Endothelial cell of hepatic sinusoid (primary cell): Measurements from ENCODE around the gene POMT1.
"Not testable (repeated sequence)": the region's sequence is repeated elsewhere in the genome, so short reads cannot be mapped to it uniquely, and the experiment has no call there.

Source experiments
- in situ Hi-C: cut with HindIII; loops from 2 replicates; pipeline ENCODE4 v1.10.0; 2017; ENCODE audit warnings: low sequenced_read_pairs

POMT1 gene

GRCh38 chr9:131545786-131546335 lies 43.1 kb downstream of the POMT1 start:
- in situ Hi-C loops = no loop called here

DNA sequence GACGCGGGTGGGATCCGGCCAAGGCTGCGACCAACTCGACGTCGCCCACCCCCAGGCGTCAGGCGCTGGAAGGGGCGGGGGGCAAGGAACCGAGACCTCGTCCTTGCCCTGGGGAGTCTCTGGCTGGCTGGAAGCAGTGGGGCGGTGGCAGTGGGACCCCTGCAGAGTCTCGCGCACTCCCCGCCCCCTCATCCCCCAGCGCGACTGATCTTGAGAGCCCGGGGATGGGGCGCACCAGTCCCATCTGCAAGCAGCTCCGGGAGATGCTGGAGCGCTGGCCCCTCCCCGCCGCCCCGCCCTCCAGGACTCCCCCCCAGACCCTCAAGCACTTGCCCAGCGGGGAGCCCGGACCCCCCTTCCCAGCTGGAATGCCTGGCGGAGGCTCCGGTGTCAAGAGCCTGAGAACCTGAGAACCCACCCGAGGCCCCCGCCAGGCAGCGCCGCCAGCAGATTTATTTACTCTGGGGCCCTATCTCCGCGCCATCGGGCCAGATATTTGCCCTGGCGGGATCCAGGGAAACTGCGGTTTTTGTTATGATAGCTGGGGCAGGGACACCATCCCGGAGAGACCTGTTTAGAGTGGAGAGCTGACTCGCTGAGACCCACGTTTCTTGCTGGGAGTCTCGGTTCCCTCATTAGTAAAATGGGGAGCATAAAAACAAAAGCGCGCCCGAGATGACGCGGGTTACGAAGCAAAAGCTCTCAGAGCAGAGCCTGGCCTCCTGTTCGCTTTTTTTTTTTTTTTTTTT lies 43.8 kb downstream of the POMT1 start:
- in situ Hi-C loops = no loop called here

DNA sequence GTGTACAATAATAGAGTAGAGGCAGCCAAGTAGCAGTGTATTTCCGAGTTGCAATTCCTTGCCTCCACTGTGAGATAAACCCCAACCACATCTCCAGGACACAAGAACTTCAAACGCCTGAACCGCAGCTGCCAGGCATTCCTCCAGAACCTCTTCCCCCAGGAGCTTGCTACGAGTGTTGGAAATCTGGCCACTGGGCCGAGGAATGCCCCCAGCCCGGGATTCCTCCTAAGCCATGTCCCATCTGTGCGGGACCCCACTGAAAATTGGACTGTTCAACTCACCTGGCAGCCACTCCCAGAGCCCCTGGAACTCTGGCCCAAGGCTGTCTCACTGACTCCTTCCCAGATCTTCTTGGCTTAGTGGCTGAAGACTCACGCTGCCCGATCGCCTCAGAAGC lies 46.5 kb downstream of the POMT1 start:
- in situ Hi-C loops = not testable (repeated sequence)

GRCh38 chr9:131550465-131550864 lies 47.7 kb downstream of the POMT1 start:
- in situ Hi-C loops = loop anchor here (5.0 kb wide), 1 partner anchor 52 kb away; no protein-coding TSS in a partner anchor

DNA sequence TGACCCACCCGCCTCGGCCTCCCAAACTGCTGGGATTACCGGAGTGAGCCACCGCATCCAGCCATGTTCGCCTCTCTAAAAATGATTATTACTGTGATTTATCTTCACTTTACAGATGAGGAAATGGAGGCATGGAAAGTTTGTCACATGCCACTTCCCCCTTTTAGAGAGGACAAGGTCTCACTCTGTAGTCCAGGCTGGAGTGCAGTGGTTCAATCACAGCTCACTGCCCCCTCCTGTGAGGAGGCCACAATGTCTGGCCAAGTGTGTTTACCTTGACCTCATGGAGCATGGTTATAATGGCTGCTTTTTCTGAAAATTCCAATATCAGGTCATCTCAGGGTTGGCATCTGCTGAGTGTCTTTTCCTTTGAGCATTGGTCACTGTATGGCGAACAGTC lies 49.3 kb downstream of the POMT1 start:
- in situ Hi-C loops = loop anchor here (5.0 kb wide), 1 partner anchor 50 kb away; no protein-coding TSS in a partner anchor

GRCh38 chr9:131554087-131554842 lies 51.5 kb downstream of the POMT1 start:
- in situ Hi-C loops = loop anchor here (5.0 kb wide), 1 partner anchor 48 kb away; no protein-coding TSS in a partner anchor

GRCh38 chr9:131554843-131555351 lies 52.2 kb downstream of the POMT1 start:
- in situ Hi-C loops = loop anchor here (5.0 kb wide), 1 partner anchor 47 kb away; no protein-coding TSS in a partner anchor

GRCh38 chr9:131555841-131556673 lies 53.3 kb downstream of the POMT1 start:
- in situ Hi-C loops = no loop called here

DNA sequence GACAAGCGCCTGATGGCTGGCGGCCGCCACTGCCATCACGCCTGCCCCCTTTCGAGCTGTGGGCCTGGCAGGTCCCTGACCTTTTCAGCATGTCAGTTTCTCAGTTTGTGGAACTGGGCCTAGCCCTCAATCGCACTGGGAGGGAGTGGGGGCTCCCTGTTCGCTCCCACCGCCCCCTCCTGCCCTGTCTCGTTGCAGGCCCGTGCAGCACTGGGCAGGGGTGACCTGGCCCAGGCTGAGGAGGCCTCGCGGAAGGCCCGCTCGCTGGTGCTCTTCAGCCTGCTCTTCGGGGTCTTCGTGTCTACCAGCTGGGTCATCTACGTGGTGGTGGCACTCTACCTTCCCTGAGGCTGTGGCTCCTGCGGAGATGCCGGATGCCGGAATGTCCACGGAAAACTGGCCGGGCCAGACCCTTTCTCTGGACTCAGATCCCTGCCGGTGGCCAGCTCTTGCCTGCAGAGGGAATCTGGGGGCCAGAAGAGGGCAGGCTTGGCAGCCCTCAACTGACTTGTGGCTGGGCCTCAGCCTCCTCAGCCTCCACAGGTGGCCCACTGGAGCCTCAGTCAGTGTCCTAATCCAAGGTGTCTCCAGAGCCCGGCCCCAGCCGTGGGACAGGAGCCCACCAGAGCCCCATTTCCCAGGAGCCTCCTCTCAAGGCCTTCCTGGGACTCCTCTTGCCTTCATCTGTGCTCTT lies 55.3 kb downstream of the POMT1 start:
- in situ Hi-C loops = no loop called here

GRCh38 chr9:131559421-131560000 lies 56.8 kb downstream of the POMT1 start:
- in situ Hi-C loops = no loop called here

DNA sequence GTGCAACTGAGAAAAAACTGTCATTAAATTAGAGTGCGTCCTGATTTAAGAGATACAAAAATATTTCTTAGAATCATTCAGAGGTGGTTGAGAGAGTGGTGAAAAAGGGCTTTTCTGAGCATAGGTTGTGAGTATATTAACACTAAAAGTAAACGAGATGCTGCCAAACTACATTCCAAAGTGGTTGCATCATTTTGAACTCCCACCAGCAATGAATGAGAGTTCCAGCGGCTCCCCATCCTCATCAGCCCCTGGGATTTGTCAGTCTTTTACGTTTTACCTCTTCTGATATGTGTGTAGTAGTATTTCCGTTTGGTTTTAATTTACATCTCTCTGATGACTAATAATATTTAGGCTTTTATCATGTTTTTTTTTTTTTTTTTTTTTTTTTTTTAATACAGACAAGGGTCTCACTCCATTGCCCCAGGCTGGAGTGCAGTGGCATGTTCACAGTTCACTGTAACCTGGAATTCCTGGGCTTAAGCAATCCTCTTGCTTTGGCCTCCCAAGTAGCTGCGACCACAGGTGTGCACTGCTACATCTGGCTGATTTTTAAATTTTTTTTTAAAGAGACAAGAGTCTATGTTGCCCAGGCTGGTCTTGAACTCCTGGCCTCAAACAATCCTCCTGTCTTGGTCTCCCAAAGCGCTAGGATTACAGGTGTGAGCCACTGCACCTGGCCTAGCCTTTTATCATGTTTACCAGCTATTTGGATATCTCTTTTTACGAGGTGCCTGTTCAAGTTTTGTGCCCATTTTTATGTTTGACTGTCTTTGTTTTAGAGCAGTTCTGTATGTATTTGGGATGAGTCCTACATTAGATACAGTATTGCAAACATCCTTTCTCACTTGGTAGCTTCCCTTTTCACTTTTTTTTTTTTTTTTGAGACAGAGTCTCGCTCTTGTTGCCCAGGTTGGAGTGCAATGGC lies 59.6 kb downstream of the POMT1 start:
- in situ Hi-C loops = no loop called here

DNA sequence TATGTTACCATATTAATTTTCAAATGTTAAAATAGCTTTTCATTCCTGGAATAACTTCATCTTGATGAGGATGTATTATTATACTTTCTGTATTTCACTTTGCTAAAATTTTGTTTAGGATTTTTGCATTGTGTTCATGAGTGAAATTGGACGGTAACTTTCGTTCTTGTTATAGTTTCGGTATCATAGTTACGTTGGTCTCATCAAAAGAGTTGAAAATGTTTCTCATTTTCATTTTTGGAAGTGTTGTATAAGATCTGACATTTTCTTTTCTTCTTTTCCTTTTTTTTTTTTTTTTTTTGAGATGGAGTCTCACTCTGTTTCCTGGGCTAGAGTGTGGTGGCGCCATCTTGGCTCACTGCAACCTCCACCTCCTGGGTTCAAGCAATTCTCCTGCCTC lies 62.7 kb downstream of the POMT1 start:
- in situ Hi-C loops = no loop called here

GRCh38 chr9:131566158-131566557 lies 63.4 kb downstream of the POMT1 start:
- in situ Hi-C loops = no loop called here

GRCh38 chr9:131567910-131568309 lies 65.2 kb downstream of the POMT1 start:
- in situ Hi-C loops = no loop called here
